Measurements from ENCODE around the gene KCNK17.

KCNK17 gene

GRCh38 chr6:39274471-39274870, 39.7 kb downstream of the KCNK17 start:
- Mint-ChIP-seq H3K36me3 (ENCODE audit: low read depth) (no peaks in the 10 kb centered on the region), H3K4me3 (no peak overlapping the region), H3K9me3 (no peaks in the 10 kb centered on the region), H3K27me3 (peaks cover 4% of the 10 kb centered on the region), H3K4me1 (ENCODE audit: low read depth) (no peaks in the 10 kb centered on the region), H3K27ac (no peak overlapping the region)

- H3K36me3 Mint-ChIP-seq (ENCODE audit: low read depth), result no peaks in the 10 kb centered on the region
- H3K4me1 Mint-ChIP-seq (ENCODE audit: low read depth), result no peaks in the 10 kb centered on the region
- no peak overlapping the region for H3K27ac Mint-ChIP-seq
- peaks cover 4% of the 10 kb centered on the region for H3K27me3 Mint-ChIP-seq
- H3K4me3 Mint-ChIP-seq, result no peak overlapping the region
- no peaks in the 10 kb centered on the region for H3K9me3 Mint-ChIP-seq
These were observed 40.8 kb downstream of the KCNK17 start for GRCh38 chr6:39273406-39273821.

- no peaks in the 10 kb centered on the region for H3K9me3 Mint-ChIP-seq
- peaks cover 10% of the 10 kb centered on the region for H3K4me1 Mint-ChIP-seq (ENCODE audit: low read depth)
These were observed 44.3 kb downstream of the KCNK17 start for GRCh38 chr6:39269961-39270360.

GRCh38 chr6:39268721-39269120, 45.5 kb downstream of the KCNK17 start:
- Mint-ChIP-seq H3K27me3 (no peaks in the 10 kb centered on the region), H3K9me3 (no peaks in the 10 kb centered on the region), H3K4me1 (ENCODE audit: low read depth) (peaks cover 19% of the 10 kb centered on the region), H3K27ac (no peak overlapping the region), H3K36me3 (ENCODE audit: low read depth) (no peaks in the 10 kb centered on the region), H3K4me3 (no peak overlapping the region)

More at GRCh38 chr6:39269961-39270360, 44.3 kb downstream of the KCNK17 start:
- Mint-ChIP-seq H3K4me3 (no peak overlapping the region), H3K27me3 (peaks cover 4% of the 10 kb centered on the region), H3K36me3 (ENCODE audit: low read depth) (no peaks in the 10 kb centered on the region), H3K27ac (no peak overlapping the region)

- Mint-ChIP-seq H3K36me3 (ENCODE audit: low read depth) (no peaks in the 10 kb centered on the region), H3K4me3 (no peak overlapping the region), H3K9me3 (no peaks in the 10 kb centered on the region), H3K4me1 (ENCODE audit: low read depth) (peaks cover 25% of the 10 kb centered on the region), H3K27me3 (no peaks in the 10 kb centered on the region), H3K27ac (no peak overlapping the region)
These were observed 46.0 kb downstream of the KCNK17 start for GRCh38 chr6:39268171-39268570.

- H3K36me3 Mint-ChIP-seq (ENCODE audit: low read depth), result no peaks in the 10 kb centered on the region
- H3K27me3 Mint-ChIP-seq, result peaks cover under 1% of the 10 kb centered on the region
- H3K4me1 Mint-ChIP-seq (ENCODE audit: low read depth), result peaks cover 26% of the 10 kb centered on the region
- H3K9me3 Mint-ChIP-seq, result no peaks in the 10 kb centered on the region
- no peak overlapping the region for H3K4me3 Mint-ChIP-seq
- H3K27ac Mint-ChIP-seq, result no peak overlapping the region
These were observed 47.4 kb downstream of the KCNK17 start for GRCh38 chr6:39266782-39267355.

- Mint-ChIP-seq H3K36me3 (ENCODE audit: low read depth) (no peaks in the 10 kb centered on the region), H3K9me3 (no peaks in the 10 kb centered on the region), H3K4me3 (no peak overlapping the region), H3K27me3 (peaks cover 4% of the 10 kb centered on the region), H3K4me1 (ENCODE audit: low read depth) (peaks cover 26% of the 10 kb centered on the region), H3K27ac (no peak overlapping the region)
These were observed 47.8 kb downstream of the KCNK17 start for GRCh38 chr6:39266375-39266774.

- Mint-ChIP-seq H3K27me3 (peaks cover 10% of the 10 kb centered on the region), H3K4me3 (no peak overlapping the region), H3K4me1 (ENCODE audit: low read depth) (peaks cover 26% of the 10 kb centered on the region), H3K36me3 (ENCODE audit: low read depth) (no peaks in the 10 kb centered on the region), H3K9me3 (no peaks in the 10 kb centered on the region), H3K27ac (peak overlapping the region; percentile 40)
These were observed 50.7 kb downstream of the KCNK17 start for GRCh38 chr6:39263303-39264037.

GRCh38 chr6:39261751-39262150, 52.5 kb downstream of the KCNK17 start:
- H3K4me3 Mint-ChIP-seq, result no peak overlapping the region
- no peaks in the 10 kb centered on the region for H3K36me3 Mint-ChIP-seq (ENCODE audit: low read depth)

GRCh38 chr6:39260953-39261352, 53.3 kb downstream of the KCNK17 start:
- no peaks in the 10 kb centered on the region for H3K36me3 Mint-ChIP-seq (ENCODE audit: low read depth)
- no peak overlapping the region for H3K27ac Mint-ChIP-seq
- no peak overlapping the region for H3K4me3 Mint-ChIP-seq
- no peaks in the 10 kb centered on the region for H3K9me3 Mint-ChIP-seq
- H3K27me3 Mint-ChIP-seq, result peaks cover 14% of the 10 kb centered on the region
- peaks cover 20% of the 10 kb centered on the region for H3K4me1 Mint-ChIP-seq (ENCODE audit: low read depth)

More at GRCh38 chr6:39261751-39262150, 52.5 kb downstream of the KCNK17 start:
- no peak overlapping the region for H3K27ac Mint-ChIP-seq
- peaks cover 17% of the 10 kb centered on the region for H3K4me1 Mint-ChIP-seq (ENCODE audit: low read depth)
- no peaks in the 10 kb centered on the region for H3K9me3 Mint-ChIP-seq
- H3K27me3 Mint-ChIP-seq, result peaks cover 10% of the 10 kb centered on the region

- Mint-ChIP-seq H3K4me3 (no peak overlapping the region), H3K27ac (no peak overlapping the region), H3K36me3 (ENCODE audit: low read depth) (no peaks in the 10 kb centered on the region), H3K4me1 (ENCODE audit: low read depth) (peaks cover 20% of the 10 kb centered on the region), H3K27me3 (peaks cover 14% of the 10 kb centered on the region), H3K9me3 (no peaks in the 10 kb centered on the region)
These were observed 53.8 kb downstream of the KCNK17 start for GRCh38 chr6:39260456-39260855.

- Mint-ChIP-seq H3K36me3 (ENCODE audit: low read depth) (no peaks in the 10 kb centered on the region), H3K27me3 (peaks cover 19% of the 10 kb centered on the region), H3K4me1 (ENCODE audit: low read depth) (peaks cover 4% of the 10 kb centered on the region), H3K27ac (no peak overlapping the region), H3K4me3 (no peak overlapping the region), H3K9me3 (no peaks in the 10 kb centered on the region)
These were observed 57.8 kb downstream of the KCNK17 start for GRCh38 chr6:39256294-39256940.

GRCh38 chr6:39254999-39255535, 59.2 kb downstream of the KCNK17 start:
- no peak overlapping the region for H3K27ac Mint-ChIP-seq
- peaks cover 22% of the 10 kb centered on the region for H3K27me3 Mint-ChIP-seq
- no peak overlapping the region for H3K4me3 Mint-ChIP-seq
- no peaks in the 10 kb centered on the region for H3K36me3 Mint-ChIP-seq (ENCODE audit: low read depth)
- no peaks in the 10 kb centered on the region for H3K9me3 Mint-ChIP-seq
- H3K4me1 Mint-ChIP-seq (ENCODE audit: low read depth), result peaks cover 4% of the 10 kb centered on the region

- Mint-ChIP-seq H3K4me3 (no peak overlapping the region), H3K9me3 (no peaks in the 10 kb centered on the region), H3K36me3 (ENCODE audit: low read depth) (no peaks in the 10 kb centered on the region), H3K4me1 (ENCODE audit: low read depth) (peaks cover 2% of the 10 kb centered on the region), H3K27ac (no peak overlapping the region), H3K27me3 (peaks cover 18% of the 10 kb centered on the region)
These were observed 62.8 kb downstream of the KCNK17 start for GRCh38 chr6:39251406-39251805.

GRCh38 chr6:39250507-39250906, 63.7 kb downstream of the KCNK17 start:
- no peak overlapping the region for H3K4me3 Mint-ChIP-seq
- no peaks in the 10 kb centered on the region for H3K36me3 Mint-ChIP-seq (ENCODE audit: low read depth)
- H3K27ac Mint-ChIP-seq, result no peak overlapping the region
- H3K4me1 Mint-ChIP-seq (ENCODE audit: low read depth), result no peaks in the 10 kb centered on the region
- no peaks in the 10 kb centered on the region for H3K9me3 Mint-ChIP-seq
- H3K27me3 Mint-ChIP-seq, result peaks cover 15% of the 10 kb centered on the region
